Breast epithelium (tissue), 4 donors: ENCODE results near the gene RIC3. TPM values are rescaled to one million over a fixed set of nuclear protein-coding genes. Genes with fewer than 3 reads are reported as not detected.

Experiments
- DNase-seq, 2 donors: peaks; one replicate each; pipeline ENCODE4 v3.0.0-alpha.2; 2019; ENCODE audit warnings: low spot score in 2 of 2
- H3K27ac ChIP-seq, 2 donors: fragments of 200-600 bp; sonication (generic) in 1 of 2; one replicate each; pipeline ENCODE4 v1.5.1; 2016 to 2019; ENCODE audit warnings: mild to moderate bottlenecking in 1 of 2
- H3K27me3 ChIP-seq, 2 donors: fragments of 200-600 bp; sonication (generic) in 1 of 2; one replicate each; pipeline versions ENCODE4 v1.5.1 to v1.6.0; 2017 to 2019; ENCODE audit warnings: control low read depth in 1 of 2, mild to moderate bottlenecking in 1 of 2
- H3K36me3 ChIP-seq: fragments of 200-600 bp; one replicate; pipeline ENCODE4 v1.5.1; 2019
- H3K4me1 ChIP-seq, 2 donors: fragments of 200-600 bp; sonication (generic); one replicate each; pipeline ENCODE4 v1.5.1; 2016 to 2019; ENCODE audit warnings: control low read depth in 1 of 2
- H3K4me3 ChIP-seq, 3 donors: fragments of 200-600 bp; sonication (generic); 1 replicate in 2 of 3; 2 replicates in 1 of 3; pipeline ENCODE4 v1.5.1; 2016 to 2019; ENCODE audit warnings: mild to moderate bottlenecking in 3 of 3, moderate library complexity in 2 of 3
- H3K9me3 ChIP-seq, 2 donors: fragments of 200-600 bp; sonication (generic) in 1 of 2; one replicate each; pipeline ENCODE4 v1.5.1; 2016 to 2019; ENCODE audit warnings: control low read depth in 1 of 2
- POLR2A ChIP-seq: fragments of 450-650 bp; IDR thresholded peaks from one replicate; pipeline ENCODE4 v1.6.1; 2016; ENCODE audit warnings: antibody characterized with exemption, mild to moderate bottlenecking, moderate library complexity
- POLR2AphosphoS5 ChIP-seq, 3 donors: sonication (generic); formaldehyde crosslinking; IDR thresholded peaks; one replicate each; pipeline ENCODE4 v1.6.1; 2017; ENCODE audit warnings: antibody characterized with exemption in 3 of 3
- intact Hi-C: fragments of 100-400 bp; cut with DNase I; formaldehyde crosslinking; loops from one replicate; pipeline ENCODE4 v1.15.1; 2023; ENCODE audit warnings: low total_unique reads
- total RNA-seq, 3 donors: library from RNA; depleted of rRNA; stranded (reverse); fragments of >200 nt; gene quantifications; one replicate each; pipeline ENCODE4 v1.1.0, GENCODE V29; 2016
- TF ChIP-seq, protein P1 (sequence below), 3 donors: fragments of 450-650 bp; IDR thresholded peaks; one replicate each; pipeline ENCODE4 v1.5.1; 2016 to 2017; ENCODE audit warnings: antibody characterized with exemption in 3 of 3, mild to moderate bottlenecking in 3 of 3, moderate library complexity in 3 of 3

The RIC3 gene
- total RNA-seq, 3 donors from 2014 or later: 4.5 to 48.0 (median 24.3) TPM

DNA sequence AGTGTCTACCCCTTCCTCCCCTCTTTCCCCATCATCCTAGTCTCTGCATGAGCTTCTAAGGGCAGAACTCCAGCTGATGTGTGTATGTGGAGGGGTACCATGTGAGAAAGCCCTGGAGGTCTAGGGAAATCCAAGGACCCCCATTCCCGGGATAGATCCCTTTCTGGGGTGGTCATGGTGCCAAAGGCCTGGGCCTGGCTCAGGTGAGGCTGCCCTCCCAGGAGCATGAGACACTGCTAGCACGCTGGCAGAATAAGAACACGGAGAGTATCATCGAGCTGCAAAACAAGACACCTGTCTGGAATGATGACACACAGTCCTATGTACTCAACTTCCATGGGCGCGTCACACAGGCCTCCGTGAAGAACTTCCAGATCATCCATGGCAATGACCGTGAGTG, 68.2 kb downstream of the RIC3 start:
- no peaks in the 10 kb centered on the region for H3K27me3 ChIP-seq
- H3K36me3 ChIP-seq: no peaks in the 10 kb centered on the region
- no peaks in the 10 kb centered on the region for H3K9me3 ChIP-seq
- peak in 1 of 2 donors; percentile 17 for DNase-seq
- no peak overlapping the region for H3K4me3 ChIP-seq
- TF ChIP-seq POLR2AphosphoS5 (IDR thresholded peaks at IDR 0.05): no peak
- TF ChIP-seq, protein P1, sequence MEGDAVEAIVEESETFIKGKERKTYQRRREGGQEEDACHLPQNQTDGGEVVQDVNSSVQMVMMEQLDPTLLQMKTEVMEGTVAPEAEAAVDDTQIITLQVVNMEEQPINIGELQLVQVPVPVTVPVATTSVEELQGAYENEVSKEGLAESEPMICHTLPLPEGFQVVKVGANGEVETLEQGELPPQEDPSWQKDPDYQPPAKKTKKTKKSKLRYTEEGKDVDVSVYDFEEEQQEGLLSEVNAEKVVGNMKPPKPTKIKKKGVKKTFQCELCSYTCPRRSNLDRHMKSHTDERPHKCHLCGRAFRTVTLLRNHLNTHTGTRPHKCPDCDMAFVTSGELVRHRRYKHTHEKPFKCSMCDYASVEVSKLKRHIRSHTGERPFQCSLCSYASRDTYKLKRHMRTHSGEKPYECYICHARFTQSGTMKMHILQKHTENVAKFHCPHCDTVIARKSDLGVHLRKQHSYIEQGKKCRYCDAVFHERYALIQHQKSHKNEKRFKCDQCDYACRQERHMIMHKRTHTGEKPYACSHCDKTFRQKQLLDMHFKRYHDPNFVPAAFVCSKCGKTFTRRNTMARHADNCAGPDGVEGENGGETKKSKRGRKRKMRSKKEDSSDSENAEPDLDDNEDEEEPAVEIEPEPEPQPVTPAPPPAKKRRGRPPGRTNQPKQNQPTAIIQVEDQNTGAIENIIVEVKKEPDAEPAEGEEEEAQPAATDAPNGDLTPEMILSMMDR (IDR thresholded peaks at IDR 0.05): no peak
- TF ChIP-seq POLR2A: no peak
- intact Hi-C loops: no loop called here
- H3K27ac ChIP-seq: no peak overlapping the region
- H3K4me1 ChIP-seq: no peaks in the 10 kb centered on the region

- DNase-seq: no peak
- TF ChIP-seq POLR2A (no peak), POLR2AphosphoS5 (IDR thresholded peaks at IDR 0.05) (no peak)
- TF ChIP-seq, protein P1 (IDR thresholded peaks at IDR 0.05): no peak
- H3K4me1 ChIP-seq: no peaks in the 10 kb centered on the region
- H3K9me3 ChIP-seq: no peaks in the 10 kb centered on the region
- no peak overlapping the region for H3K4me3 ChIP-seq
- H3K36me3 ChIP-seq: no peaks in the 10 kb centered on the region
- no peak overlapping the region for H3K27ac ChIP-seq
- H3K27me3 ChIP-seq: no peaks in the 10 kb centered on the region
- intact Hi-C loops: no loop called here
Measured at GRCh38 chr11:8100158-8100557, 68.7 kb downstream of the RIC3 start.

GRCh38 chr11:8099291-8099899, 69.4 kb downstream of the RIC3 start:
- Histone ChIP-seq H3K27ac (no peak overlapping the region), H3K27me3 (no peaks in the 10 kb centered on the region), H3K4me1 (no peaks in the 10 kb centered on the region), H3K4me3 (no peak overlapping the region), H3K36me3 (no peaks in the 10 kb centered on the region), H3K9me3 (no peaks in the 10 kb centered on the region)
- TF ChIP-seq POLR2AphosphoS5 (IDR thresholded peaks at IDR 0.05) (no peak), POLR2A (no peak)
- TF ChIP-seq, protein P1 (IDR thresholded peaks at IDR 0.05): peak; percentile 27 to 72 (median 64)
- DNase-seq: peak; percentile 73 to 81
- intact Hi-C loops: loop anchor here (10.0 kb wide), 1 partner anchor 65 kb away; no protein-coding TSS in a partner anchor

GRCh38 chr11:8098879-8099278, 69.9 kb downstream of the RIC3 start:
- no peak for TF ChIP-seq POLR2AphosphoS5 (IDR thresholded peaks at IDR 0.05)
- TF ChIP-seq, protein P1 (IDR thresholded peaks at IDR 0.05): no peak
- TF ChIP-seq POLR2A: no peak
- H3K4me3 ChIP-seq: no peak overlapping the region
- no peaks in the 10 kb centered on the region for H3K27me3 ChIP-seq
- H3K4me1 ChIP-seq: no peaks in the 10 kb centered on the region
- no peak for DNase-seq
- intact Hi-C loops: loop anchor here (10.0 kb wide), 1 partner anchor 64 kb away; no protein-coding TSS in a partner anchor
- no peaks in the 10 kb centered on the region for H3K9me3 ChIP-seq
- no peaks in the 10 kb centered on the region for H3K36me3 ChIP-seq
- no peak overlapping the region for H3K27ac ChIP-seq

DNA sequence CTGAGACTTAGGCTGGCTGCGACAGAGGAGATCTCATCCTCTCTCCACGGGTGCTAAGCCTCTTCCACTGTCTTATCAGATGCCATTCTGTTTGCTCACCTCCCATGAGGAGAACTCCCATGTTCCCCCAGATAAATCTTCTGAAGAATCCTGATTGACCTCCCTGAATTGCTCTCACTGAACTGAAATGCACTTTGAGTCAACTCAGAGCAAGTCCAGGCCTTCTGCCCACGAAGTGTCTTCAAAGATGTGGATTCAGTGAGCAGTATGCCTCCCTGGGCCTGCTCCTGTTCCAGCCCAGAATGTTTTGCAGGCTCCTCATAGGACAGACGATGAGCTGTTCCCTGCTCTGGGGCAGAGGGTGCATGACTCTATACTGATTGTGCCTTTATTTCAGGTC, 70.5 kb downstream of the RIC3 start:
- Histone ChIP-seq H3K4me1 (no peaks in the 10 kb centered on the region), H3K9me3 (no peaks in the 10 kb centered on the region), H3K27me3 (no peaks in the 10 kb centered on the region), H3K27ac (no peak overlapping the region), H3K4me3 (no peak overlapping the region), H3K36me3 (no peaks in the 10 kb centered on the region)
- no peak for DNase-seq
- intact Hi-C loops: loop anchor here (10.0 kb wide), 1 partner anchor 64 kb away; no protein-coding TSS in a partner anchor
- TF ChIP-seq, protein P1 (IDR thresholded peaks at IDR 0.05): no peak
